ENCODE measurements around the gene WDR1.

WDR1 gene

DNA sequence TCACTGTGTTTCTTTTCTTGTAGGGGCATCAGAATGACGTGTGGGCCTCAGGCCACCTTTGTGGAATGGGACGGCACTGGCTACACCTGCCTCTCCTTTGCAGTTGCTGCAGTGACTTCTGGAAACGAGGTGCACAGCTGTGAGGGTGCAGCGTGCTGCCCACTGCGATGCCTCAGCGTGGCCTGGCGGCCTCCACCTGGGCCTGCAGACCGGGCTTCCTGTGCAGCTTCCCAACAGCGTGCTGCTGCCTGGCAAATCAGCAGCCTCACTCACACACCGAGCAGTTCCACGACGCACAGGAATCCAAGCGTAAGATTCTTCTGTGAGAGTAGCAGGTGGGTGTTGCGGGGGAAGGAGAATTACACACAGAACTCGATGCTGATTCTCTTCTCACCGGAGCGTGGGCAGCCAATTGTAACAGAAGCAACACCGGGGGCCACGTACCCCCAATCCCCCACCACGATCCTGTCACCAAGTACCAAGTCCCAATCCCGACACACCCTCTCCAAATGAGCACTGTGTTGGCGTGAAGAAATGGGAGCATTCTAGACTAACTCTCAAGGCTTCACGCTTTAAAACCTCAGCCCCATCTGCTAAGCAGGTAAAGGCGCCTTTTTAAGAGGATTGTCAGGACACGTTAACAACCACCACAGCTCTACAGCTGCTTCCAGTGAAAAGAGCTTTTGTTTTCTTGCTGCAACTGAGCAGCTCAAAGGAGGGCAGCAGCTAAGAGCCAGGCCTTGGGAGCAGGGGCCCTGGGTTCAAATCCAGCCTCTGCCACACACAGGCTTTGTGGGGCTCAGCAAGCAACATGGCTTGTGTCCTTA, 16.9 kb downstream of the WDR1 start:
- H3K36me3 ChIP-seq (ENCODE audit: insufficient read depth), result no peaks in the 10 kb centered on the region
- peak overlapping the region; percentile 100; the same call in 1 of the 2 replicates for H3K27ac ChIP-seq
- no peak overlapping the region for H3K4me2 ChIP-seq
- no peak overlapping the region for H3K4me3 ChIP-seq (IDR thresholded peaks at IDR 0.05; ENCODE audit: insufficient read depth, low read depth, low read length)
- H3K27me3 ChIP-seq (ENCODE audit: insufficient read depth, low read depth), result no peaks in the 10 kb centered on the region
- H2AFZ ChIP-seq (ENCODE audit: low read depth), result no peak overlapping the region
- TF ChIP-seq, protein P1, sequence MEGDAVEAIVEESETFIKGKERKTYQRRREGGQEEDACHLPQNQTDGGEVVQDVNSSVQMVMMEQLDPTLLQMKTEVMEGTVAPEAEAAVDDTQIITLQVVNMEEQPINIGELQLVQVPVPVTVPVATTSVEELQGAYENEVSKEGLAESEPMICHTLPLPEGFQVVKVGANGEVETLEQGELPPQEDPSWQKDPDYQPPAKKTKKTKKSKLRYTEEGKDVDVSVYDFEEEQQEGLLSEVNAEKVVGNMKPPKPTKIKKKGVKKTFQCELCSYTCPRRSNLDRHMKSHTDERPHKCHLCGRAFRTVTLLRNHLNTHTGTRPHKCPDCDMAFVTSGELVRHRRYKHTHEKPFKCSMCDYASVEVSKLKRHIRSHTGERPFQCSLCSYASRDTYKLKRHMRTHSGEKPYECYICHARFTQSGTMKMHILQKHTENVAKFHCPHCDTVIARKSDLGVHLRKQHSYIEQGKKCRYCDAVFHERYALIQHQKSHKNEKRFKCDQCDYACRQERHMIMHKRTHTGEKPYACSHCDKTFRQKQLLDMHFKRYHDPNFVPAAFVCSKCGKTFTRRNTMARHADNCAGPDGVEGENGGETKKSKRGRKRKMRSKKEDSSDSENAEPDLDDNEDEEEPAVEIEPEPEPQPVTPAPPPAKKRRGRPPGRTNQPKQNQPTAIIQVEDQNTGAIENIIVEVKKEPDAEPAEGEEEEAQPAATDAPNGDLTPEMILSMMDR (conservative IDR thresholded peaks at IDR 0.05; ENCODE audit: low read depth, low read length), result no peak
- H3K79me2 ChIP-seq (ENCODE audit: insufficient read depth, low read depth), result peaks cover 54% of the 10 kb centered on the region
- peaks cover 85% of the 10 kb centered on the region for H3K4me1 ChIP-seq (ENCODE audit: low read depth, poor library complexity, severe bottlenecking)
- no peak overlapping the region for H3K9ac ChIP-seq
- no peaks in the 10 kb centered on the region for H4K20me1 ChIP-seq (ENCODE audit: insufficient read depth)

DNA sequence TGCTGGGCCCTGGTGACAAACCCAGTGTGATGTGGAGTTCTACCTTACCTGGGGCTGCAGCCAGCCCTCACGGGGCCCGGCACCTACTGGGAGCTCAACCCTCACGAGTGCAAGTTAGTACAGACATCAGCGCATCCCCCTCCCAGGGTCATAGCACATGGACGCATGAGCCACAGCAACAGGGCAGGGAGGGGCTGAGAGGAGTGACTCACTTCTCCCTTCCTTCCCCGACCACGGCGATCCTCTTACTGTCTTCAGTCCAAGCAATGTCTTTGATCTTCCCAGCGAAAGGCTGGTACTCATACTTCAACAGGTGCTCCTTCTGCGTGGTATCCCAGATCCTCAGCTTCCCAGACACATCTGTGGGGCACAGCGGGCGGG, 17.8 kb downstream of the WDR1 start:
- peaks cover 52% of the 10 kb centered on the region for H3K79me2 ChIP-seq (ENCODE audit: insufficient read depth, low read depth)

DNA sequence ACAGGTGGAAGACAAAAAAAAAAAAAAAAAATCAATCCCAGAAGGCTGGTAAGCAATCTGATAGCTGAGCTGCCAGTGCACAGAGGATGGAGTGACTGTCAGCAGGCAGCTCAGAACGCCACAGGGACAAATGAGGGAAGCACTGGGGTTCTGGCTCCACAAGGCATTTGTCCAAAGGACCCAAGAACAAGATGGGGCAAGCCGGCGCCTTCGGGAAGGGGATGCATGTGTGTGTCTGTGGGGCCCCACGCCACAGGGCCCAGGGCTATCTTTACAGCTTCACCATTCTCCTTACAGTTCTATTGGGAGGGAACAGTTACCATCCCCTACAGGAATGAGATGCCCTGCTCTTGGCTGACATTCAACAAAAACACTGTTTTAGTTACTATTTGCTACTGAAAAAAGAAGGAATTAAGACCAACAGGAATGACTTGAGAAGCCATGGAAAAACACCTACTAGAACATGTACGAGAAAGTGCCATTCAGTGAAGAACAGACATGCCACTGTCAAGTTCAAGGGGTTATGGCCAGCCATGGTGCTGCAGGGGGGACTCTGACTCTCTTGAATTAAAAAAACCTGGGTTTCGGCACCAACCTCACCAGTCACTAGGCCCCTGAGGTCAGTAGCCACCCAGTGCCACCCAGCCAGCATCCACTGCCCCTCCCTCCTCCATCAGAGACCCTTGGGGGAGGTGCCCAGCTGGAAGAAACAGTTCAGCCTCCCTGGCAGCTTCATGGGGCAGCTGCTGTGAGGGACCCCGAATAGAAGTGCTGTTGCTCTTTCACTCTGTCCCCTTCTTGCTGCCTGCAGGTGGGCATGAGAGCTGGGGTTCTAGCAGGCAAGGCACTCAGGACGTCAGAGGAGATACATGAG, 18.5 kb downstream of the WDR1 start:
- peaks cover 85% of the 10 kb centered on the region for H3K4me1 ChIP-seq (ENCODE audit: low read depth, poor library complexity, severe bottlenecking)
- H4K20me1 ChIP-seq (ENCODE audit: insufficient read depth), result no peaks in the 10 kb centered on the region
- peak overlapping the region; percentile 100 for H3K27ac ChIP-seq
- H3K79me2 ChIP-seq (ENCODE audit: insufficient read depth, low read depth), result peaks cover 49% of the 10 kb centered on the region
- H3K9ac ChIP-seq, result peak overlapping the region; percentile 78; the same call in 1 of the 2 replicates
- no peak overlapping the region for H3K4me3 ChIP-seq (IDR thresholded peaks at IDR 0.05; ENCODE audit: insufficient read depth, low read depth, low read length)
- H3K4me2 ChIP-seq, result peak overlapping the region; percentile 61
- H2AFZ ChIP-seq (ENCODE audit: low read depth), result no peak overlapping the region
- TF ChIP-seq, protein P1 (conservative IDR thresholded peaks at IDR 0.05; ENCODE audit: low read depth, low read length), result no peak
- H3K36me3 ChIP-seq (ENCODE audit: insufficient read depth), result no peaks in the 10 kb centered on the region
- H3K27me3 ChIP-seq (ENCODE audit: insufficient read depth, low read depth), result no peaks in the 10 kb centered on the region

More for the DNA sequence above, 17.8 kb downstream of the WDR1 start:
- Histone ChIP-seq H3K4me3 (IDR thresholded peaks at IDR 0.05; ENCODE audit: insufficient read depth, low read depth, low read length) (no peak overlapping the region), H3K36me3 (ENCODE audit: insufficient read depth) (no peaks in the 10 kb centered on the region), H2AFZ (ENCODE audit: low read depth) (no peak overlapping the region), H3K4me2 (peak overlapping the region; percentile 61; the same call in 1 of the 2 replicates), H4K20me1 (ENCODE audit: insufficient read depth) (no peaks in the 10 kb centered on the region), H3K4me1 (ENCODE audit: low read depth, poor library complexity, severe bottlenecking) (peaks cover 85% of the 10 kb centered on the region), H3K27ac (peak overlapping the region; percentile 100), H3K27me3 (ENCODE audit: insufficient read depth, low read depth) (no peaks in the 10 kb centered on the region), H3K9ac (no peak overlapping the region)
- TF ChIP-seq, protein P1 (conservative IDR thresholded peaks at IDR 0.05; ENCODE audit: low read depth, low read length), result no peak

DNA sequence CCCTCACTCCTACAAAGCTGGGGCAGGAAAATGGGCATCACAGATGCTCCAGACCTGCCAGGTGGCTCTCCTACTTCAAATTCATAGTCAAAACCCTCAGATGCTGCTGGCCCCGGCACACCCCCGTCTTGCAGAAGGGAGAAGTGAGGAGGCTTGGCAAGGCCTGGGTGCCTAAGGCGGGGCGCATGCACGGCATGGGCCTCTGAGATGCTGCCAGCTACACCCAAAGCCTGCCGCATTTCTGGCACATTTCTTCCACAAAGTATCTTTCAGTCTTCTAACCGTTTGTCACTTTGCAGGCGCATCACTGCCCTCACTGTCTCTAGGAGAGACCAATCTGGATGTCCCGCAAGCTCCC, 19.6 kb downstream of the WDR1 start:
- H3K27ac ChIP-seq, result peak overlapping the region; percentile 100
- peak overlapping the region; percentile 78 for H3K9ac ChIP-seq
- no peaks in the 10 kb centered on the region for H4K20me1 ChIP-seq (ENCODE audit: insufficient read depth)
- H3K36me3 ChIP-seq (ENCODE audit: insufficient read depth), result no peaks in the 10 kb centered on the region
- no peak overlapping the region for H3K4me3 ChIP-seq (IDR thresholded peaks at IDR 0.05; ENCODE audit: insufficient read depth, low read depth, low read length)
- TF ChIP-seq, protein P1 (conservative IDR thresholded peaks at IDR 0.05; ENCODE audit: low read depth, low read length), result no peak
- H3K4me2 ChIP-seq, result peak overlapping the region; percentile 61
- H3K27me3 ChIP-seq (ENCODE audit: insufficient read depth, low read depth), result no peaks in the 10 kb centered on the region
- no peak overlapping the region for H2AFZ ChIP-seq (ENCODE audit: low read depth)
- H3K4me1 ChIP-seq (ENCODE audit: low read depth, poor library complexity, severe bottlenecking), result peaks cover 86% of the 10 kb centered on the region
- peaks cover 49% of the 10 kb centered on the region for H3K79me2 ChIP-seq (ENCODE audit: insufficient read depth, low read depth)
